ENCODE results near the gene MCCC2. TPM values are rescaled to one million over a fixed set of nuclear protein-coding genes. Genes with fewer than 3 reads are reported as not detected.

MCCC2 gene
- total RNA-seq, 1 experiment from 2014 or later: 113 TPM

- Mint-ChIP-seq H3K36me3 (ENCODE audit: insufficient read depth, unreplicated experiment) (peaks cover 5% of the 10 kb centered on the region), H3K9me3 (ENCODE audit: unreplicated experiment) (no peaks in the 10 kb centered on the region)
These were observed 110.8 kb downstream of the MCCC2 start for GRCh38 chr5:71697967-71698366.

DNA sequence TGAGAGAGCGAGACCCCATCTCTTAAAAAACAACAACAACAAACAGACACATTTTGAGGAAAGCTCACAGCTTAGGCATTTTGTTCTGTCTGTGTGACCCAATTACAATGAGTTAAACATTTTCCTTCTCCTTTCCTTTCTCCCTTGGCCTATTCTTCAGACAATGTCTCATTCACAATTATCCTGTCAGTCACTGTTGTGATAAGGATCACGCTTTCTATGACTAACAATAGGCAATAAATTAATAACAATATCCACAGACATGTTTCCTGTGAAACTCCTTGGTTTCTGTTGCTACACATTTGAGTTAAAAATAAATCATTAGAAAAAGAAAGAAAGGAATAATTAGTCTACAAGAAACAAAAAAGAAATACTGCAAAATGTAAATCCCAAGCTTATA is 112.1 kb downstream of the MCCC2 start:
- Mint-ChIP-seq H3K4me3 (ENCODE audit: unreplicated experiment) (no peak overlapping the region), H3K4me1 (ENCODE audit: low read depth, unreplicated experiment) (peaks cover 11% of the 10 kb centered on the region), H3K27ac (ENCODE audit: unreplicated experiment) (no peak overlapping the region), H3K9me3 (ENCODE audit: unreplicated experiment) (no peaks in the 10 kb centered on the region), H3K36me3 (ENCODE audit: insufficient read depth, unreplicated experiment) (peaks cover 5% of the 10 kb centered on the region), H3K27me3 (ENCODE audit: insufficient read depth, unreplicated experiment) (no peaks in the 10 kb centered on the region)
- no peaks in the 10 kb centered on the region for H3K36me3 ChIP-seq (ENCODE audit: control insufficient read depth, insufficient read depth, low read length)
- DNase-seq: no peak
- no peak overlapping the region for H3K4me3 ChIP-seq (ENCODE audit: low read depth, low read length)
- intact Hi-C loops (cut with micrococcal nuclease; ENCODE audit: unreplicated experiment): no loop called here
- no peak for TF ChIP-seq CTCF (IDR thresholded peaks at IDR 0.05; ENCODE audit: insufficient read depth in 1 of 2, low read depth in 1 of 2, low read length in 1 of 2, severe bottlenecking in 1 of 2, unreplicated experiment in 1 of 2)
- H3K4me1 ChIP-seq: peaks cover 17% of the 10 kb centered on the region
- CTCF ChIA-PET: no interaction called here
- POLR2A ChIA-PET: no interaction called here
- no TSS peak for BruUV-seq (replicated peaks)
- H3K9me3 ChIP-seq: no peaks in the 10 kb centered on the region
- H3K27me3 ChIP-seq (replicated peaks; ENCODE audit: control insufficient read depth, insufficient read depth, low read length): no peaks in the 10 kb centered on the region

More at GRCh38 chr5:71697967-71698366, 110.8 kb downstream of the MCCC2 start:
- Histone ChIP-seq H3K9me3 (no peaks in the 10 kb centered on the region), H3K4me1 (peaks cover 24% of the 10 kb centered on the region), H3K36me3 (ENCODE audit: control insufficient read depth, insufficient read depth, low read length) (no peaks in the 10 kb centered on the region), H3K27me3 (replicated peaks; ENCODE audit: control insufficient read depth, insufficient read depth, low read length) (no peaks in the 10 kb centered on the region), H3K4me3 (ENCODE audit: low read depth, low read length) (no peak overlapping the region)
- TF ChIP-seq CTCF (IDR thresholded peaks at IDR 0.05; ENCODE audit: insufficient read depth in 1 of 2, low read depth in 1 of 2, low read length in 1 of 2, severe bottlenecking in 1 of 2, unreplicated experiment in 1 of 2): peak; percentile 20 to 42
- Mint-ChIP-seq H3K4me1 (ENCODE audit: low read depth, unreplicated experiment) (peaks cover 19% of the 10 kb centered on the region), H3K27me3 (ENCODE audit: insufficient read depth, unreplicated experiment) (no peaks in the 10 kb centered on the region), H3K4me3 (ENCODE audit: unreplicated experiment) (no peak overlapping the region), H3K27ac (ENCODE audit: unreplicated experiment) (no peak overlapping the region)
- ChIA-PET POLR2A (no interaction called here), CTCF (interaction anchor here (0.9 kb wide), 1 partner anchor 8 kb away, joined by 3 read pairs; no protein-coding TSS in a partner anchor)
- BruUV-seq (replicated peaks): no TSS peak
- no peak for DNase-seq
- intact Hi-C loops (cut with micrococcal nuclease; ENCODE audit: unreplicated experiment): no loop called here

DNA sequence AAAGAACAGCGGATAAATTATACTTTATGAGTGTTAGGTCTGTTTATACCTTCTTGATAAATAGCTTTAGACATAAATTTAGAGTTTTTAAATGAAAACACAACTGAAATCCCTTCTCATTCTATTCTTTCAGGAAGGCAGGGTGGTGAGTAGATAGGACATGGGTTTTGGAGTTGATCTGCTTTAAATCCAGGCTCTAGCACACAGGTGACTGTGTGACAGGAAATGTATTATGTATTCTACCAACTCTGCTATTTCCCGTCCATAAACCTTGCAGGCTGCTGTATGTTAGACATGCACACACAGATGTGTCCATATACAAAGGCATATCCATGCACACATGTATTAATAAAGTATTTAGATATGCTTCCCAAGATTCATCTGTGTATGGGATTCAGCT is 112.6 kb downstream of the MCCC2 start:
- no peak for TF ChIP-seq CTCF (IDR thresholded peaks at IDR 0.05; ENCODE audit: insufficient read depth in 1 of 2, low read depth in 1 of 2, low read length in 1 of 2, severe bottlenecking in 1 of 2, unreplicated experiment in 1 of 2)
- intact Hi-C loops (cut with micrococcal nuclease; ENCODE audit: unreplicated experiment): no loop called here
- H3K36me3 ChIP-seq (ENCODE audit: control insufficient read depth, insufficient read depth, low read length): no peaks in the 10 kb centered on the region
- H3K4me1 ChIP-seq: peaks cover 13% of the 10 kb centered on the region
- Mint-ChIP-seq H3K36me3 (ENCODE audit: insufficient read depth, unreplicated experiment) (peaks cover 5% of the 10 kb centered on the region), H3K27ac (ENCODE audit: unreplicated experiment) (no peak overlapping the region), H3K27me3 (ENCODE audit: insufficient read depth, unreplicated experiment) (peaks cover under 1% of the 10 kb centered on the region), H3K4me3 (ENCODE audit: unreplicated experiment) (no peak overlapping the region), H3K9me3 (ENCODE audit: unreplicated experiment) (no peaks in the 10 kb centered on the region), H3K4me1 (ENCODE audit: low read depth, unreplicated experiment) (peaks cover 7% of the 10 kb centered on the region)
- no peaks in the 10 kb centered on the region for H3K9me3 ChIP-seq
- no TSS peak for BruUV-seq (replicated peaks)
- H3K27me3 ChIP-seq (replicated peaks; ENCODE audit: control insufficient read depth, insufficient read depth, low read length): no peaks in the 10 kb centered on the region
- CTCF ChIA-PET: no interaction called here
- DNase-seq: no peak
- POLR2A ChIA-PET: no interaction called here
- H3K4me3 ChIP-seq (ENCODE audit: low read depth, low read length): no peak overlapping the region
